Measurements from ENCODE around the gene RBBP8.

RBBP8 gene

GRCh38 chr18:23058746-23059415 is 125.8 kb downstream of the RBBP8 start:
- no peak overlapping the region for H3K23ac ChIP-seq (ENCODE audit: low read depth, low read length, poor library complexity)
- H3K27ac ChIP-seq (replicated peaks; ENCODE audit: low read length), result no peak overlapping the region
- H3K18ac ChIP-seq (ENCODE audit: low read length), result no peak overlapping the region
- no peak overlapping the region for H3K4me3 ChIP-seq (ENCODE audit: low read length in 2 of 2)
- no peak overlapping the region for H4K8ac ChIP-seq (ENCODE audit: low read depth, low read length)
- H3K4me2 ChIP-seq (ENCODE audit: insufficient read depth, low read length, poor library complexity, severe bottlenecking), result no peak overlapping the region
- no peaks in the 10 kb centered on the region for H3K27me3 ChIP-seq (ENCODE audit: control insufficient read depth in 3 of 3, insufficient read depth in 3 of 3, low read depth in 1 of 3, low read length in 3 of 3)
- H3K14ac ChIP-seq (ENCODE audit: low read length), result no peak overlapping the region
- H2BK5ac ChIP-seq (ENCODE audit: low read length), result no peak overlapping the region
- no peak for DNase-seq (ENCODE audit: low spot score)
- H2BK15ac ChIP-seq (ENCODE audit: low read length), result no peak overlapping the region
- peaks cover 0 to 3% of the 10 kb centered on the region in 2 donors for H3K4me1 ChIP-seq (ENCODE audit: control insufficient read depth in 2 of 2, insufficient read depth in 1 of 2, low read depth in 1 of 2, low read length in 2 of 2)
- no peak overlapping the region for H4K91ac ChIP-seq (ENCODE audit: low read depth, low read length, poor library complexity)
- H3K9me3 ChIP-seq (replicated peaks in 1 of 2; ENCODE audit: control insufficient read depth in 2 of 2, insufficient read depth in 1 of 2, low read depth in 1 of 2, low read length in 2 of 2), result peaks cover 0 to 4% of the 10 kb centered on the region in 2 donors
- H3K79me1 ChIP-seq (ENCODE audit: low read depth, low read length), result no peaks in the 10 kb centered on the region
- WGBS, 2 donors (ENCODE audit: extremely low coverage in 2 of 2, insufficient read length in 2 of 2, insufficient replicate concordance in 1 of 2), result no CpG with 5 or more reads among the region's 7 CpGs
- H2AFZ ChIP-seq (ENCODE audit: low read length), result no peak overlapping the region
- H2BK120ac ChIP-seq (ENCODE audit: low read depth, low read length), result no peak overlapping the region
- H3K36me3 ChIP-seq (replicated peaks in 1 of 2; ENCODE audit: control insufficient read depth in 2 of 2, insufficient read depth in 2 of 2, low read length in 2 of 2), result no peaks in the 10 kb centered on the region
- H2AK5ac ChIP-seq (ENCODE audit: low read depth, low read length), result no peak overlapping the region
- no peak overlapping the region for H3K9ac ChIP-seq (ENCODE audit: low read depth, low read length, poor library complexity)
- H2BK12ac ChIP-seq (ENCODE audit: low read length), result no peak overlapping the region
- no peak overlapping the region for H3K4ac ChIP-seq (ENCODE audit: low read length)

GRCh38 chr18:23059541-23060465 is 126.7 kb downstream of the RBBP8 start:
- Histone ChIP-seq H3K27me3 (ENCODE audit: control insufficient read depth in 3 of 3, insufficient read depth in 3 of 3, low read depth in 1 of 3, low read length in 3 of 3) (no peaks in the 10 kb centered on the region), H2BK5ac (ENCODE audit: low read length) (no peak overlapping the region), H3K23ac (ENCODE audit: low read depth, low read length, poor library complexity) (no peak overlapping the region), H4K8ac (ENCODE audit: low read depth, low read length) (no peak overlapping the region), H2AFZ (ENCODE audit: low read length) (no peak overlapping the region), H3K4me1 (ENCODE audit: control insufficient read depth in 2 of 2, insufficient read depth in 1 of 2, low read depth in 1 of 2, low read length in 2 of 2) (no peaks in the 10 kb centered on the region), H3K4me2 (ENCODE audit: insufficient read depth, low read length, poor library complexity, severe bottlenecking) (no peak overlapping the region), H3K9ac (ENCODE audit: low read depth, low read length, poor library complexity) (no peak overlapping the region), H3K4ac (ENCODE audit: low read length) (no peak overlapping the region), H3K79me1 (ENCODE audit: low read depth, low read length) (no peaks in the 10 kb centered on the region), H3K36me3 (replicated peaks in 1 of 2; ENCODE audit: control insufficient read depth in 2 of 2, insufficient read depth in 2 of 2, low read length in 2 of 2) (no peaks in the 10 kb centered on the region), H3K14ac (ENCODE audit: low read length) (no peak overlapping the region), H2BK15ac (ENCODE audit: low read length) (no peak overlapping the region), H3K27ac (replicated peaks; ENCODE audit: low read length) (no peak overlapping the region), H2BK12ac (ENCODE audit: low read length) (no peak overlapping the region), H3K9me3 (replicated peaks in 1 of 2; ENCODE audit: control insufficient read depth in 2 of 2, insufficient read depth in 1 of 2, low read depth in 1 of 2, low read length in 2 of 2) (peaks cover 0 to 6% of the 10 kb centered on the region in 2 donors), H3K18ac (ENCODE audit: low read length) (no peak overlapping the region), H4K91ac (ENCODE audit: low read depth, low read length, poor library complexity) (no peak overlapping the region), H3K4me3 (ENCODE audit: low read length in 2 of 2) (no peak overlapping the region), H2BK120ac (ENCODE audit: low read depth, low read length) (no peak overlapping the region), H2AK5ac (ENCODE audit: low read depth, low read length) (no peak overlapping the region)
- WGBS, 2 donors (ENCODE audit: extremely low coverage in 2 of 2, insufficient read length in 2 of 2, insufficient replicate concordance in 1 of 2), result no CpG with 5 or more reads among the region's 9 CpGs
- DNase-seq (ENCODE audit: low spot score), result no peak

GRCh38 chr18:23062011-23062410 is 128.9 kb downstream of the RBBP8 start:
- Histone ChIP-seq H4K91ac (ENCODE audit: low read depth, low read length, poor library complexity) (no peak overlapping the region), H2BK5ac (ENCODE audit: low read length) (no peak overlapping the region), H2BK120ac (ENCODE audit: low read depth, low read length) (no peak overlapping the region), H4K8ac (ENCODE audit: low read depth, low read length) (no peak overlapping the region), H3K4me2 (ENCODE audit: insufficient read depth, low read length, poor library complexity, severe bottlenecking) (no peak overlapping the region), H2BK12ac (ENCODE audit: low read length) (no peak overlapping the region), H3K18ac (ENCODE audit: low read length) (no peak overlapping the region), H3K4ac (ENCODE audit: low read length) (no peak overlapping the region), H2AK5ac (ENCODE audit: low read depth, low read length) (no peak overlapping the region), H3K9me3 (replicated peaks in 1 of 2; ENCODE audit: control insufficient read depth in 2 of 2, insufficient read depth in 1 of 2, low read depth in 1 of 2, low read length in 2 of 2) (peaks cover 0 to 6% of the 10 kb centered on the region in 2 donors), H3K79me1 (ENCODE audit: low read depth, low read length) (no peaks in the 10 kb centered on the region), H3K9ac (ENCODE audit: low read depth, low read length, poor library complexity) (no peak overlapping the region), H2AFZ (ENCODE audit: low read length) (no peak overlapping the region), H3K23ac (ENCODE audit: low read depth, low read length, poor library complexity) (no peak overlapping the region), H3K27ac (replicated peaks; ENCODE audit: low read length) (no peak overlapping the region), H3K36me3 (replicated peaks in 1 of 2; ENCODE audit: control insufficient read depth in 2 of 2, insufficient read depth in 2 of 2, low read length in 2 of 2) (no peaks in the 10 kb centered on the region), H3K14ac (ENCODE audit: low read length) (no peak overlapping the region), H2BK15ac (ENCODE audit: low read length) (no peak overlapping the region), H3K27me3 (ENCODE audit: control insufficient read depth in 3 of 3, insufficient read depth in 3 of 3, low read depth in 1 of 3, low read length in 3 of 3) (no peaks in the 10 kb centered on the region), H3K4me1 (ENCODE audit: control insufficient read depth in 2 of 2, insufficient read depth in 1 of 2, low read depth in 1 of 2, low read length in 2 of 2) (no peaks in the 10 kb centered on the region), H3K4me3 (ENCODE audit: low read length in 2 of 2) (no peak overlapping the region)
- WGBS, 2 donors (ENCODE audit: extremely low coverage in 2 of 2, insufficient read length in 2 of 2, insufficient replicate concordance in 1 of 2), result no CpG with 5 or more reads among the region's 1 CpG
- no peak for DNase-seq (ENCODE audit: low spot score)

GRCh38 chr18:23063502-23063901 is 130.4 kb downstream of the RBBP8 start:
- Histone ChIP-seq H2BK5ac (ENCODE audit: low read length) (no peak overlapping the region), H3K14ac (ENCODE audit: low read length) (no peak overlapping the region), H3K27ac (replicated peaks; ENCODE audit: low read length) (no peak overlapping the region), H3K4me3 (ENCODE audit: low read length in 2 of 2) (no peak overlapping the region), H3K9ac (ENCODE audit: low read depth, low read length, poor library complexity) (no peak overlapping the region), H2AFZ (ENCODE audit: low read length) (no peak overlapping the region), H3K4me1 (ENCODE audit: control insufficient read depth in 2 of 2, insufficient read depth in 1 of 2, low read depth in 1 of 2, low read length in 2 of 2) (no peaks in the 10 kb centered on the region), H3K36me3 (replicated peaks in 1 of 2; ENCODE audit: control insufficient read depth in 2 of 2, insufficient read depth in 2 of 2, low read length in 2 of 2) (no peaks in the 10 kb centered on the region), H2BK120ac (ENCODE audit: low read depth, low read length) (no peak overlapping the region), H3K4me2 (ENCODE audit: insufficient read depth, low read length, poor library complexity, severe bottlenecking) (no peak overlapping the region), H3K23ac (ENCODE audit: low read depth, low read length, poor library complexity) (no peak overlapping the region), H3K4ac (ENCODE audit: low read length) (no peak overlapping the region), H3K9me3 (replicated peaks in 1 of 2; ENCODE audit: control insufficient read depth in 2 of 2, insufficient read depth in 1 of 2, low read depth in 1 of 2, low read length in 2 of 2) (peaks cover 0 to 6% of the 10 kb centered on the region in 2 donors), H4K8ac (ENCODE audit: low read depth, low read length) (no peak overlapping the region), H3K27me3 (ENCODE audit: control insufficient read depth in 3 of 3, insufficient read depth in 3 of 3, low read depth in 1 of 3, low read length in 3 of 3) (no peaks in the 10 kb centered on the region), H2BK15ac (ENCODE audit: low read length) (no peak overlapping the region), H2AK5ac (ENCODE audit: low read depth, low read length) (no peak overlapping the region), H3K18ac (ENCODE audit: low read length) (no peak overlapping the region), H4K91ac (ENCODE audit: low read depth, low read length, poor library complexity) (no peak overlapping the region), H3K79me1 (ENCODE audit: low read depth, low read length) (no peaks in the 10 kb centered on the region), H2BK12ac (ENCODE audit: low read length) (no peak overlapping the region)
- no CpG with 5 or more reads among the region's 6 CpGs for WGBS, 2 donors (ENCODE audit: extremely low coverage in 2 of 2, insufficient read length in 2 of 2, insufficient replicate concordance in 1 of 2)
- DNase-seq (ENCODE audit: low spot score), result no peak
